Lower leg skin (tissue), 4 donors: Measurements from ENCODE around the gene SLC9A6. TPM values are rescaled to one million over a fixed set of nuclear protein-coding genes. Genes with fewer than 3 reads are reported as not detected.

ENCODE experiments used
- DNase-seq, 2 donors: peaks; one replicate each; pipeline ENCODE4 v3.0.0-alpha.2; 2019; ENCODE audit warnings: low spot score in 2 of 2
- H3K4me3 ChIP-seq: fragments of 200-600 bp; sonication (generic); 2 replicates; pipeline ENCODE4 v1.5.1; 2017; ENCODE audit warnings: mild to moderate bottlenecking, low read depth; ENCODE audit not compliant: poor library complexity, severe bottlenecking
- POLR2A ChIP-seq, 2 donors: fragments of 450-650 bp; IDR thresholded peaks; one replicate each; pipeline ENCODE4 v1.6.1; 2016 to 2017; ENCODE audit warnings: antibody characterized with exemption in 2 of 2, mild to moderate bottlenecking in 1 of 2, moderate library complexity in 1 of 2
- WGBS, 2 donors: methylation state at CpG; one replicate each; pipeline ENCODE4 v1.1.5; 2018; 5-methylcytosine and 5-hydroxymethylcytosine counted together
- intact Hi-C: fragments of 100-400 bp; cut with DNase I; formaldehyde crosslinking; loops from one replicate; pipeline ENCODE4 v1.15.0; 2023; ENCODE audit warnings: low total_unique reads
- total RNA-seq, 4 donors: library from RNA; depleted of rRNA; stranded (reverse); fragments of >200 nt; gene quantifications; one replicate each; pipeline ENCODE4 v1.1.0, GENCODE V29; 2016
- TF ChIP-seq, protein P1 (sequence below), 3 donors: fragments of 450-650 bp; IDR thresholded peaks; one replicate each; pipeline ENCODE4 v1.5.1; 2016; ENCODE audit warnings: antibody characterized with exemption in 3 of 3, mild to moderate bottlenecking in 3 of 3, moderate library complexity in 2 of 3

The SLC9A6 gene
- total RNA-seq, 4 donors from 2014 or later: 11.6 to 18.1 (median 17.2) TPM

DNA sequence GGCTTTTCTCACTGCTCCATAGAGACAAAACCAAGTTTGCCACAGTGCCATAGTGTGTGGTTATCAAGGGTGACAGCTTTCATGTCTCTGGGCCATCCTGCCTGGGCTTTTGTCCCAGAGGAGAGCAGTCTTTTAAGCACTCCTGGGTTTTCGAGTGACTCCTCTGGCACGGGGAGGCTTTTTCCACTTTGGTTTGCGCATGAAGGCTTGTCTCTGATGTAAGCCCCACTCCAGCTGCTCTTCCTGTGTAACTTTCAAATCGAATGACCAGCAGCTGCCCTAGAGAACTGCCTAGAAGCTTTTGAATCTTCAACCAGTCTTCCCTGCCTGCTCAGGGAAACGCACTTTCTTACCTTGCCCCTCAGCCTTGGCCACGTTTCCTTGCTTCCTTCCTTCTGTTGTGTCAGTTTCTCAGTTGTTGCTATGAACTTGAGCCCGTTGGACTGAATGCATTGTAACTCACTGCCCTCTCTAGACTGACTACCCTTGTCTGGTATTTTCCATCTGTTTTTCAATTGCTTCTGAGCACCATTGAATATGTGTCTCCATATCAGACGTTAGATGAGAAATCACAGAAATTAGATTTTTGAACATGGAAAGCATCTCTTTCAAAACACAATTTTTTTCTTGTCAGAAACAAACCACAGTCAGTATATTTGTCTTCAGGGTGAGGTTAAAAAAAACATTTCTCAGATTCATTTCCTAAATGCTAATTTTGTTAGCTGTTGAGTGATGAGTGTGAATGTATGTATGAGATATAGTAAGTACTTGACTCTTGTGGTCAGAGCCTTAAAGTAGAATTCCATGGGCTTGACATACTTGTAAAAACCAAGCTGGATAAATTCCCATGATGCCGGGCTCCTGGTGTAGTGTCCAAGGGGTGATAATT is 45.3 kb downstream of the SLC9A6 start:
- TF ChIP-seq POLR2A (IDR thresholded peaks at IDR 0.05): no peak
- TF ChIP-seq, protein P1, sequence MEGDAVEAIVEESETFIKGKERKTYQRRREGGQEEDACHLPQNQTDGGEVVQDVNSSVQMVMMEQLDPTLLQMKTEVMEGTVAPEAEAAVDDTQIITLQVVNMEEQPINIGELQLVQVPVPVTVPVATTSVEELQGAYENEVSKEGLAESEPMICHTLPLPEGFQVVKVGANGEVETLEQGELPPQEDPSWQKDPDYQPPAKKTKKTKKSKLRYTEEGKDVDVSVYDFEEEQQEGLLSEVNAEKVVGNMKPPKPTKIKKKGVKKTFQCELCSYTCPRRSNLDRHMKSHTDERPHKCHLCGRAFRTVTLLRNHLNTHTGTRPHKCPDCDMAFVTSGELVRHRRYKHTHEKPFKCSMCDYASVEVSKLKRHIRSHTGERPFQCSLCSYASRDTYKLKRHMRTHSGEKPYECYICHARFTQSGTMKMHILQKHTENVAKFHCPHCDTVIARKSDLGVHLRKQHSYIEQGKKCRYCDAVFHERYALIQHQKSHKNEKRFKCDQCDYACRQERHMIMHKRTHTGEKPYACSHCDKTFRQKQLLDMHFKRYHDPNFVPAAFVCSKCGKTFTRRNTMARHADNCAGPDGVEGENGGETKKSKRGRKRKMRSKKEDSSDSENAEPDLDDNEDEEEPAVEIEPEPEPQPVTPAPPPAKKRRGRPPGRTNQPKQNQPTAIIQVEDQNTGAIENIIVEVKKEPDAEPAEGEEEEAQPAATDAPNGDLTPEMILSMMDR (IDR thresholded peaks at IDR 0.05): no peak
- H3K4me3 ChIP-seq: no peak overlapping the region
- intact Hi-C loops: no loop called here
- DNase-seq: peak in 1 of 2 donors; percentile 21
- 55 to 61% methylated on average over 9 of the region's 9 CpGs for WGBS, 2 donors

DNA sequence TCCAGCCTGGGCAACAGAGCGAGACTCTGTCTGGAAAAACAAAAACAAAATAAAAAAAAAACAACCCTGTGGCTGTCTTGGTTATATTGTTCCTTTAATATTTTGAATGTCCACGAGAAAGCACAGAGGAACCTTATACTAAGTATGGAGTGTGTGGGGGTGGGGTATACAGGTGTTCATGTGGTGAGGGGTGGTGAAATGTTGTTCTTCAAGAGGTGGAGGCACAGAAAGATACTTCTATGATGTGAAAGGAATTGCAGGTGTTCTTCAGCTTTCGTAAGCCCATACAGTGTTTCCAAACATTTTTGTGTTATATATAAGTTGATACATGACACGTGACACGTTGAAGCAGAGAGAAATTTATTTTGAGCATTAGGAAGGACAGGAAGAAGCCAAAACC is 46.4 kb downstream of the SLC9A6 start:
- H3K4me3 ChIP-seq: no peak overlapping the region
- intact Hi-C loops: no loop called here
- WGBS, 2 donors: 78 to 99% methylated on average over 5 of the region's 5 CpGs
- DNase-seq: no peak
- TF ChIP-seq, protein P1 (IDR thresholded peaks at IDR 0.05): no peak
- TF ChIP-seq POLR2A (IDR thresholded peaks at IDR 0.05): no peak

DNA sequence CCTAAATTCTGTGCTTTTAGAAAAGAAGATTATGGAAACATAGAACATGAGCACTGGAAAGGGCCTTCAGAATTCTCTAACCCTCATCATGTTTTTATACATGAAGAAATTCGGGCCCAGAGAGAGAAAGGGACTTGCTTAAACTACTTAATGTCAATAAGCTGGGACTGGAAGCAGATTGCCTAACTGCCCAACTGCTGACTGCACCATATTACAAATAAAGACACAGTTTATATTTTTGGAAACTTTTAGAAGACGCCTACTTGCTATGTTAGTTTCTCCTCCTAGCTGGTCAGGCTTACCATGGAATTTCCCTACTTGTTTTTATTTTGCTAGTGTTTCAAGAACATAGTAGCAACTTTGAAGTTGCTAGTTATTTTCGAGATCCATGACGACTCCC is 47.1 kb downstream of the SLC9A6 start:
- no peak for DNase-seq
- 76 to 82% methylated on average over 4 of the region's 4 CpGs for WGBS, 2 donors
- intact Hi-C loops: no loop called here
- TF ChIP-seq, protein P1 (IDR thresholded peaks at IDR 0.05): no peak
- TF ChIP-seq POLR2A (IDR thresholded peaks at IDR 0.05): no peak
- no peak overlapping the region for H3K4me3 ChIP-seq

DNA sequence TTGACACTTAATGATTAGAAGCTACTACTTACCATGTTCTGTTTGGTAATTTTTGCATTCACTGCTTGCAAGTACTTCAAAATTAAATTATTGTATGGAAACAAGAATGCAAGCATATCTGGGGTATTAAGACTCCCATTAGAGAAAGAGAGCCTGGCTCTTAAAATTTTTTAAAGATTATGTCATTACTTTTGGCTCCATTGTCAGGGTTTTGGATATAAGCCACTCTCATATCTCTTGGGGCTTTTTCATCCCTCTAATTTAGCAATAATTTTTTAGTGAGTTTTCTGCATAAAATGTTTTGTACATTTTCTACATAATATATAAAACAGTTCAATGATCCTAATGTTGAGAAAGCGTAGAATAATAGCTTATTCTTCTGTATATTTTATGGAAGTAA is 49.4 kb downstream of the SLC9A6 start:
- no peak overlapping the region for H3K4me3 ChIP-seq
- 77 to 82% methylated on average over 1 of the region's 1 CpG for WGBS, 2 donors
- TF ChIP-seq POLR2A (IDR thresholded peaks at IDR 0.05): no peak
- TF ChIP-seq, protein P1 (IDR thresholded peaks at IDR 0.05): no peak
- no peak for DNase-seq
- intact Hi-C loops: no loop called here

DNA sequence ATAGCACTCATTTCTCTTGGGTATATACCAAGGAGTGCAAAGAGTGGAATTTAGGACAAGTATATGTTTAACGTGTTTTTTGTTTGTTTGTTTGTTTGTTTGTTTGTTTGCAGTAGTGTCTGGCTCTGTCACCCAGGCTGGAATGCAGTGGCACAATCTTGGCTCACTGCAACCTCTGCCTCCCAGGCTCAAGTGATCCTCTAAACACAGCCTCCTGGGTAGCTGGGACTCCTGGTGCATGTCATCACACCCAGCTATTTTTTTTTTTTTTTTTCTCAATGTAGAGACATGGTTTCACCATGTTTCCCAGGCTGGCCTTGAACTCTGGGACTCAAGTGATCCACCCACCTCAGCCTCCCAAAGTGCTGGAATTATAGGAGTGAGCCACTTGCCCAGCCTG is 50.4 kb downstream of the SLC9A6 start:
- WGBS, 2 donors: 52 to 95% methylated on average over 1 of the region's 1 CpG
- TF ChIP-seq, protein P1 (IDR thresholded peaks at IDR 0.05): no peak
- no peak for TF ChIP-seq POLR2A (IDR thresholded peaks at IDR 0.05)

More for the DNA sequence above, 50.4 kb downstream of the SLC9A6 start:
- no peak overlapping the region for H3K4me3 ChIP-seq
- no peak for DNase-seq
- intact Hi-C loops: no loop called here
